ENCODE measurements around the gene FBXL2. TPM values are rescaled to one million over a fixed set of nuclear protein-coding genes. Genes with fewer than 3 reads are reported as not detected.

FBXL2 gene
- total RNA-seq, 2 experiments from 2014 or later: 0.06 TPM; not detected in 1

DNA sequence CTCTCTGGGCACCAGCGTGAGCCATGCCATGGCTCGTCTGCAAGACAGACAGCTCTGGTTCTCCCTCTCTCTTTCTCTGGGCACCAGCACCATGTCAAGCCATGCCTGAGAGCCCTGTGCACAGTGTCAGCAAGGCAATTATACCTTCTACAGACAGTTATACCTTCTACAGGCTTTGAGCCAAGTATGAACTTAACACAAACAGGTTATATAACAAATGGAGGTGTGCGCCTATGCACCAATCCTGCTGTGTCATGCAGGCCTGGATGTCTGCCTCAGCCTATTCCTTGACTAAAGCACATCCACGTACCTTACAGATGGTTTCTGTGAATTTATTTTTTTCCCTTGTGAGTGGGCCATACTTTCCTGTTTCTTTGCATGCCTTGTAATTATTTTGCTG lies 5.9 kb upstream of the FBXL2 start:
- Histone ChIP-seq H3K27ac (ENCODE audit: low read depth, low read length, poor library complexity, severe bottlenecking) (no peak overlapping the region), H3K9me2 (ENCODE audit: insufficient read depth, low read length) (no peaks in the 10 kb centered on the region), H3K36me3 (ENCODE audit: insufficient read depth, low read length) (no peaks in the 10 kb centered on the region), H3K79me2 (ENCODE audit: insufficient read depth, low read depth, low read length) (no peaks in the 10 kb centered on the region), H3K9me3 (ENCODE audit: low read length) (no peaks in the 10 kb centered on the region), H3K4me2 (ENCODE audit: low read length) (no peak overlapping the region), H3K4me3 (ENCODE audit: low read depth, low read length, poor library complexity, severe bottlenecking) (no peak overlapping the region), H3K4me1 (ENCODE audit: insufficient read depth, low read length, poor library complexity, severe bottlenecking) (no peaks in the 10 kb centered on the region), H4K20me1 (ENCODE audit: insufficient read depth, low read length) (no peaks in the 10 kb centered on the region), H2AFZ (ENCODE audit: low read length) (0 out of 2 replicates have a peak overlapping the region, but pooled peaks have one; percentile 41)
- DNase-seq (ENCODE audit: low spot score): no peak
- no peak for TF ChIP-seq EZH2phosphoT487 (IDR thresholded peaks at IDR 0.05; ENCODE audit: borderline replicate concordance, low read depth, low read length)
- TF ChIP-seq, protein P1, sequence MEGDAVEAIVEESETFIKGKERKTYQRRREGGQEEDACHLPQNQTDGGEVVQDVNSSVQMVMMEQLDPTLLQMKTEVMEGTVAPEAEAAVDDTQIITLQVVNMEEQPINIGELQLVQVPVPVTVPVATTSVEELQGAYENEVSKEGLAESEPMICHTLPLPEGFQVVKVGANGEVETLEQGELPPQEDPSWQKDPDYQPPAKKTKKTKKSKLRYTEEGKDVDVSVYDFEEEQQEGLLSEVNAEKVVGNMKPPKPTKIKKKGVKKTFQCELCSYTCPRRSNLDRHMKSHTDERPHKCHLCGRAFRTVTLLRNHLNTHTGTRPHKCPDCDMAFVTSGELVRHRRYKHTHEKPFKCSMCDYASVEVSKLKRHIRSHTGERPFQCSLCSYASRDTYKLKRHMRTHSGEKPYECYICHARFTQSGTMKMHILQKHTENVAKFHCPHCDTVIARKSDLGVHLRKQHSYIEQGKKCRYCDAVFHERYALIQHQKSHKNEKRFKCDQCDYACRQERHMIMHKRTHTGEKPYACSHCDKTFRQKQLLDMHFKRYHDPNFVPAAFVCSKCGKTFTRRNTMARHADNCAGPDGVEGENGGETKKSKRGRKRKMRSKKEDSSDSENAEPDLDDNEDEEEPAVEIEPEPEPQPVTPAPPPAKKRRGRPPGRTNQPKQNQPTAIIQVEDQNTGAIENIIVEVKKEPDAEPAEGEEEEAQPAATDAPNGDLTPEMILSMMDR (conservative IDR thresholded peaks at IDR 0.05; ENCODE audit: low read length): no peak
- ChIA-PET POLR2A (no interaction called here), CTCF (ENCODE audit: unreplicated experiment) (no interaction called here)
- intact Hi-C loops (cut with micrococcal nuclease; ENCODE audit: unreplicated experiment): no loop called here
- no TSS peak for BruUV-seq (replicated peaks)

DNA sequence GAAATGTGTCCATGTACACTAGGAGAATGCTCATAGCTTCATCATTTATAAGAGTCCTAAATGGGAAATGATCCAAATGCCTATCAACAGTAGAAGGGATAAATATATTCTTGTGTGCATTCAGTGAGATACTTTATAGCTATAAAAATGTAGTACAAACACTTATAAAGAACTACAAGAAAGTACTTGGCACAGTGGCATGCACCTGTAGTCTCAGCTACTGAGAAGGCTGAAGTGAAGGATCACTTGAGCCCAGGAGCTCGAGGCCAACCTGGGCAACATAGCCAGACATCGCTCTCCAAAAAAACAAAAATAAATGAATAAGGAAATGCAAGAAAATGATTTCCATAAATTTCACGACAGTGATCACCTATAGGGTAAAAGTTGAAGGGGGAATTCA lies 3.6 kb upstream of the FBXL2 start:
- H3K79me2 ChIP-seq (ENCODE audit: insufficient read depth, low read depth, low read length): no peaks in the 10 kb centered on the region
- no peak overlapping the region for H3K27ac ChIP-seq (ENCODE audit: low read depth, low read length, poor library complexity, severe bottlenecking)
- no peaks in the 10 kb centered on the region for H3K9me3 ChIP-seq (ENCODE audit: low read length)
- no peak for DNase-seq (ENCODE audit: low spot score)
- no peak overlapping the region for H2AFZ ChIP-seq (ENCODE audit: low read length)
- H3K4me1 ChIP-seq (ENCODE audit: insufficient read depth, low read length, poor library complexity, severe bottlenecking): no peaks in the 10 kb centered on the region
- H3K4me2 ChIP-seq (ENCODE audit: low read length): no peak overlapping the region
- ChIA-PET POLR2A (interaction anchor here (0.6 kb wide), 1 partner anchor 218 kb away, joined by 6 read pairs; no protein-coding TSS in a partner anchor), CTCF (ENCODE audit: unreplicated experiment) (no interaction called here)
- H4K20me1 ChIP-seq (ENCODE audit: insufficient read depth, low read length): no peaks in the 10 kb centered on the region
- H3K4me3 ChIP-seq (ENCODE audit: low read depth, low read length, poor library complexity, severe bottlenecking): no peak overlapping the region
- no TSS peak for BruUV-seq (replicated peaks)
- intact Hi-C loops (cut with micrococcal nuclease; ENCODE audit: unreplicated experiment): no loop called here
- no peaks in the 10 kb centered on the region for H3K9me2 ChIP-seq (ENCODE audit: insufficient read depth, low read length)
- no peaks in the 10 kb centered on the region for H3K36me3 ChIP-seq (ENCODE audit: insufficient read depth, low read length)
- TF ChIP-seq EZH2phosphoT487 (IDR thresholded peaks at IDR 0.05; ENCODE audit: borderline replicate concordance, low read depth, low read length): no peak
- TF ChIP-seq, protein P1 (conservative IDR thresholded peaks at IDR 0.05; ENCODE audit: low read length): no peak

- no peaks in the 10 kb centered on the region for H3K36me3 ChIP-seq (ENCODE audit: insufficient read depth, low read length)
- H3K9me3 ChIP-seq (ENCODE audit: low read length): no peaks in the 10 kb centered on the region
- H3K79me2 ChIP-seq (ENCODE audit: insufficient read depth, low read depth, low read length): no peaks in the 10 kb centered on the region
- BruUV-seq (replicated peaks): no TSS peak
- POLR2A ChIA-PET: interaction anchor here (0.6 kb wide), 1 partner anchor 22 kb away, joined by 3 read pairs; no protein-coding TSS in a partner anchor
- CTCF ChIA-PET (ENCODE audit: unreplicated experiment): no interaction called here
- H3K27ac ChIP-seq (ENCODE audit: low read depth, low read length, poor library complexity, severe bottlenecking): no peak overlapping the region
- no peak for DNase-seq (ENCODE audit: low spot score)
- H4K20me1 ChIP-seq (ENCODE audit: insufficient read depth, low read length): no peaks in the 10 kb centered on the region
- H2AFZ ChIP-seq (ENCODE audit: low read length): peak overlapping the region; percentile 86; the same call in 1 of the 2 replicates
- no peaks in the 10 kb centered on the region for H3K9me2 ChIP-seq (ENCODE audit: insufficient read depth, low read length)
- no peaks in the 10 kb centered on the region for H3K4me1 ChIP-seq (ENCODE audit: insufficient read depth, low read length, poor library complexity, severe bottlenecking)
- intact Hi-C loops (cut with micrococcal nuclease; ENCODE audit: unreplicated experiment): no loop called here
- H3K4me3 ChIP-seq (ENCODE audit: low read depth, low read length, poor library complexity, severe bottlenecking): peak overlapping the region; percentile 67
- TF ChIP-seq, protein P1 (conservative IDR thresholded peaks at IDR 0.05; ENCODE audit: low read length): no peak
- no peak for TF ChIP-seq EZH2phosphoT487 (IDR thresholded peaks at IDR 0.05; ENCODE audit: borderline replicate concordance, low read depth, low read length)
- H3K4me2 ChIP-seq (ENCODE audit: low read length): peak overlapping the region; percentile 76
These were observed 921 bp downstream of the FBXL2 start for GRCh38 chr3:33278163-33278562.

Data from OCI-LY7 (cell line).